Brain microvascular endothelial cell (primary cell): Measurements from ENCODE around the gene MAST2.

Experiments used
- DNase-seq: peaks from one replicate; pipeline ENCODE4 v3.0.0-alpha.2; 2020
- H3K27ac ChIP-seq: fragments of 250-450 bp; sonication (Bioruptor Pico); 2 replicates; pipeline ENCODE4 v1.5.1; 2020; ENCODE audit warnings: mild to moderate bottlenecking, moderate library complexity
- H3K27me3 ChIP-seq: fragments of 250-450 bp; sonication (Bioruptor Pico); replicated peaks from 2 replicates; pipeline ENCODE4 v1.5.1; 2020; ENCODE audit warnings: mild to moderate bottlenecking
- H3K36me3 ChIP-seq: fragments of 250-450 bp; sonication (Bioruptor Pico); replicated peaks from 2 replicates; pipeline ENCODE4 v1.5.1; 2020; ENCODE audit warnings: mild to moderate bottlenecking
- H3K4me3 ChIP-seq: 2 replicates; pipeline ENCODE4 v1.5.1; 2011; ENCODE audit warnings: low read depth, mild to moderate bottlenecking, control low read depth, low read length, moderate library complexity
- in situ Hi-C: cut with HindIII; loops from 2 replicates; pipeline ENCODE4 v1.10.0; 2017; ENCODE audit warnings: low sequenced_read_pairs, low pct_ligation_motif_present
- TF ChIP-seq, protein P1 (sequence below): IDR thresholded peaks from 2 replicates; pipeline ENCODE4 v1.5.1; 2011; ENCODE audit warnings: low read depth, mild to moderate bottlenecking, moderate library complexity, low read length, control low read depth, inconsistent platforms; ENCODE audit errors: missing control alignments

Gene MAST2

DNA sequence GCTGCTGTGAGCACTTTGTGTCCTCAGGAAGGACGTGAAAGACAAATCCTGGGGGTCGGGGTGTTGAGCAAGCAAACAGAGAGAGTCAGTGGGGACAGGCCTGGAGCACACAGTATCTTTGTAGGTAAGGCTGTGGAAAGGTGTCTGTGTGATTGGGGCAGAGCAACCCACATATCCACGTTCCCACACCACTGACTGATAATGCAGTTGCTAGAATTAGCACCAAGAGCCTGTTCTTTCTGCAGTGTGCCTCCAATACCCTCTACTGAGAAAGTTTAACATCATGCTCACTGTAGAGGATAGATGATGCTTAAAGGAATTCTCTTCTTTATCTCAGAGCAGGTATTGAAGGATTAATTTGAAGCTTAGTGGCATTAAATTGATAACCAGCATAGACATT is 167.9 kb downstream of the MAST2 start:
- H3K4me3 ChIP-seq: no peak overlapping the region
- H3K27me3 ChIP-seq: no peaks in the 10 kb centered on the region
- in situ Hi-C loops: no loop called here
- H3K27ac ChIP-seq: no peak overlapping the region
- H3K36me3 ChIP-seq: no peaks in the 10 kb centered on the region
- DNase-seq: no peak
- TF ChIP-seq, protein P1, sequence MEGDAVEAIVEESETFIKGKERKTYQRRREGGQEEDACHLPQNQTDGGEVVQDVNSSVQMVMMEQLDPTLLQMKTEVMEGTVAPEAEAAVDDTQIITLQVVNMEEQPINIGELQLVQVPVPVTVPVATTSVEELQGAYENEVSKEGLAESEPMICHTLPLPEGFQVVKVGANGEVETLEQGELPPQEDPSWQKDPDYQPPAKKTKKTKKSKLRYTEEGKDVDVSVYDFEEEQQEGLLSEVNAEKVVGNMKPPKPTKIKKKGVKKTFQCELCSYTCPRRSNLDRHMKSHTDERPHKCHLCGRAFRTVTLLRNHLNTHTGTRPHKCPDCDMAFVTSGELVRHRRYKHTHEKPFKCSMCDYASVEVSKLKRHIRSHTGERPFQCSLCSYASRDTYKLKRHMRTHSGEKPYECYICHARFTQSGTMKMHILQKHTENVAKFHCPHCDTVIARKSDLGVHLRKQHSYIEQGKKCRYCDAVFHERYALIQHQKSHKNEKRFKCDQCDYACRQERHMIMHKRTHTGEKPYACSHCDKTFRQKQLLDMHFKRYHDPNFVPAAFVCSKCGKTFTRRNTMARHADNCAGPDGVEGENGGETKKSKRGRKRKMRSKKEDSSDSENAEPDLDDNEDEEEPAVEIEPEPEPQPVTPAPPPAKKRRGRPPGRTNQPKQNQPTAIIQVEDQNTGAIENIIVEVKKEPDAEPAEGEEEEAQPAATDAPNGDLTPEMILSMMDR: no peak

- no peaks in the 10 kb centered on the region for H3K27me3 ChIP-seq
- no peak overlapping the region for H3K4me3 ChIP-seq
- no peak for DNase-seq
- TF ChIP-seq, protein P1: no peak
- no peaks in the 10 kb centered on the region for H3K36me3 ChIP-seq
- in situ Hi-C loops: no loop called here
- H3K27ac ChIP-seq: no peak overlapping the region
Measured at GRCh38 chr1:45971922-45972531, 168.6 kb downstream of the MAST2 start.

GRCh38 chr1:45972621-45973020 is 169.2 kb downstream of the MAST2 start:
- Histone ChIP-seq H3K36me3 (no peaks in the 10 kb centered on the region), H3K27ac (no peak overlapping the region), H3K4me3 (no peak overlapping the region), H3K27me3 (no peaks in the 10 kb centered on the region)
- TF ChIP-seq, protein P1: no peak
- in situ Hi-C loops: no loop called here
- DNase-seq: no peak

GRCh38 chr1:45973121-45973520 is 169.7 kb downstream of the MAST2 start:
- TF ChIP-seq, protein P1: no peak
- in situ Hi-C loops: no loop called here
- Histone ChIP-seq H3K4me3 (no peak overlapping the region), H3K27me3 (no peaks in the 10 kb centered on the region), H3K36me3 (no peaks in the 10 kb centered on the region), H3K27ac (no peak overlapping the region)
- no peak for DNase-seq

- no peaks in the 10 kb centered on the region for H3K36me3 ChIP-seq
- H3K27ac ChIP-seq: no peak overlapping the region
- in situ Hi-C loops: no loop called here
- TF ChIP-seq, protein P1: no peak
- no peaks in the 10 kb centered on the region for H3K27me3 ChIP-seq
- no peak for DNase-seq
- no peak overlapping the region for H3K4me3 ChIP-seq
Measured at GRCh38 chr1:45974541-45975269, 171.3 kb downstream of the MAST2 start.
